Measurements from ENCODE around the gene AGPS. TPM values are rescaled to one million over a fixed set of nuclear protein-coding genes. Genes with fewer than 3 reads are reported as not detected.

The AGPS gene
- total and polyA plus RNA-seq, 2 of the 13 experiments (the other 11 are each of a cell fraction or from before 2014, with no cell fraction given), result 39.4 to 99.0 TPM

GRCh38 chr2:177397481-177398289 is 5.1 kb downstream of the AGPS start (continued):
- TF ChIP-seq ZNF362 (CRISPR knock-in tag; IDR thresholded peaks at IDR 0.05; ENCODE audit: borderline replicate concordance) (peak; percentile 91; the same call in 1 of the 2 replicates), RFXANK (CRISPR knock-in tag; IDR thresholded peaks at IDR 0.05) (no peak; the same call in 1 of the 2 replicates), FOSL2 (CRISPR knock-in tag; IDR thresholded peaks at IDR 0.05) (peak; percentile 92), ATAD3A (CRISPR knock-in tag; IDR thresholded peaks at IDR 0.05) (no peak), ZNF784 (CRISPR knock-in tag; IDR thresholded peaks at IDR 0.05; ENCODE audit: borderline replicate concordance) (peak; percentile 84), ZUFSP (CRISPR knock-in tag; IDR thresholded peaks at IDR 0.05; ENCODE audit: borderline replicate concordance) (no peak), YEATS4 (CRISPR knock-in tag; IDR thresholded peaks at IDR 0.05; ENCODE audit: borderline replicate concordance) (peak; percentile 85), FOXO4 (CRISPR knock-in tag; conservative IDR thresholded peaks at IDR 0.05) (no peak), CCAR2 (optimal IDR thresholded peaks at IDR 0.05; ENCODE audit: low read depth, low read length) (no peak), ZNF75D (CRISPR knock-in tag; IDR thresholded peaks at IDR 0.05; ENCODE audit: borderline replicate concordance) (no peak), TBX3 (IDR thresholded peaks at IDR 0.05; ENCODE audit: borderline replicate concordance) (no peak), DZIP1 (CRISPR knock-in tag; IDR thresholded peaks at IDR 0.05) (no peak), TERF1 (CRISPR knock-in tag; IDR thresholded peaks at IDR 0.05) (no peak), NCOA1 (CRISPR knock-in tag; IDR thresholded peaks at IDR 0.05) (peak; percentile 78), HINFP (CRISPR knock-in tag; IDR thresholded peaks at IDR 0.05; ENCODE audit: low read depth) (no peak)
